Activated naive CD4-positive, alpha-beta T cell treated with anti-CD3 and anti-CD28 coated beads, Interleukin-2, amount 10 ng/mL, durations not matched to agents 7 days and 5 days (primary cell): ENCODE results near the gene SYT13.

Source experiments
- CTCF ChIA-PET: fragments of 350-600 bp; sonication (Branson Sonifier 250); formaldehyde crosslinking; loops from one replicate; lab custom pipeline; 2021; ENCODE audit warnings: antibody characterized with exemption; lab: Charles Lee
- DNase-seq: peaks from one replicate; pipeline ENCODE4 v3.0.0-alpha.2; 2020
- H3K27ac Mint-ChIP-seq: one replicate; pipeline ENCODE4 v1.8.0; 2021; ENCODE audit warnings: mild to moderate bottlenecking, moderate library complexity, mixed read lengths
- H3K27me3 Mint-ChIP-seq: one replicate; pipeline ENCODE4 v1.8.0; 2021; ENCODE audit warnings: mild to moderate bottlenecking, mixed read lengths
- H3K36me3 Mint-ChIP-seq: one replicate; pipeline ENCODE4 v1.8.0; 2021; ENCODE audit warnings: mixed read lengths
- H3K4me1 Mint-ChIP-seq: one replicate; pipeline ENCODE4 v1.8.0; 2021; ENCODE audit warnings: mixed read lengths
- H3K4me3 Mint-ChIP-seq: one replicate; pipeline ENCODE4 v1.8.0; 2021; ENCODE audit warnings: mild to moderate bottlenecking, moderate library complexity, mixed read lengths
- H3K9me3 Mint-ChIP-seq: one replicate; pipeline ENCODE4 v1.8.0; 2021; ENCODE audit warnings: mixed read lengths

The SYT13 gene

DNA sequence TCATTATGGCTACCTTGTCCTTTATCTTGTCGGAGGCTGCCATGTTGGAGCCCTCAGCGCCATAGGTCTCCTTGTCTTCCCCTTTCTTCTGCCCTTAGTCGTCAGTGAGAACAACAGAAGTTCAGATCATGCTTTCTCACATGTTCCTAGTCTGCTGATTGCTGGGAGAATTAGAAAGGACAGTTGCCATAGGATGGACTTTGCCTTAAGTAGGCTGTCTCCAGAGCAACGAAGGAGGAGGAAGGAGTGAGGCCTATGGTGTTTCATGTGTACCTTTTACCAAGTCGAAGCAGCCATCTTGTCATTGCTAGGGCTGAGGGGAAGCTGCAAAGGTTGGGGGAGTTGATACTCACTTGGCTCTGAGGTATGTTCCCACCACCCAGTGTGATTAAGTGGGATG, 62.6 kb downstream of the SYT13 start:
- H3K36me3 Mint-ChIP-seq, result no peaks in the 10 kb centered on the region
- H3K9me3 Mint-ChIP-seq, result no peaks in the 10 kb centered on the region
- no peak for DNase-seq
- CTCF ChIA-PET, result no interaction called here
- no peak overlapping the region for H3K4me3 Mint-ChIP-seq
- H3K27me3 Mint-ChIP-seq, result peaks cover 3% of the 10 kb centered on the region
- H3K27ac Mint-ChIP-seq, result no peak overlapping the region
- H3K4me1 Mint-ChIP-seq, result no peaks in the 10 kb centered on the region

DNA sequence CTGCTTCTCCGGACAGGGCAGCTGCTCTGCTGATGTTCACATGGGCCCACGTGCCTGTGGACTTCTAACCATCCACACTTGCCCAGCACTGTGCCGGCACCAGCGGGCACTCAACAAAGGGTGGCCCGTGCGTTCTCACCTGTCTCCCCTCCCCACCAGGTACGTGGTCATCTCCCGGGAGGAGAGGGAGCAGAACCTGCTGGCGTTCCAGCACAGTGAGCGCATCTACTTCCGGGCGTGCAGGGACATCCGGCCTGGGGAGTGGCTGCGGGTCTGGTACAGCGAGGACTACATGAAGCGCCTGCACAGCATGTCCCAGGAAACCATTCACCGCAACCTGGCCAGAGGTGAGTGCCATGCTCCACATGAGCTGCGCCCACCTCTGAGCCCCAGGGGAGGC, 66.7 kb downstream of the SYT13 start:
- Mint-ChIP-seq H3K4me3 (no peak overlapping the region), H3K27ac (no peak overlapping the region), H3K36me3 (no peaks in the 10 kb centered on the region), H3K9me3 (no peaks in the 10 kb centered on the region), H3K27me3 (peaks cover 8% of the 10 kb centered on the region), H3K4me1 (no peaks in the 10 kb centered on the region)
- DNase-seq, result no peak
- CTCF ChIA-PET, result no interaction called here

DNA sequence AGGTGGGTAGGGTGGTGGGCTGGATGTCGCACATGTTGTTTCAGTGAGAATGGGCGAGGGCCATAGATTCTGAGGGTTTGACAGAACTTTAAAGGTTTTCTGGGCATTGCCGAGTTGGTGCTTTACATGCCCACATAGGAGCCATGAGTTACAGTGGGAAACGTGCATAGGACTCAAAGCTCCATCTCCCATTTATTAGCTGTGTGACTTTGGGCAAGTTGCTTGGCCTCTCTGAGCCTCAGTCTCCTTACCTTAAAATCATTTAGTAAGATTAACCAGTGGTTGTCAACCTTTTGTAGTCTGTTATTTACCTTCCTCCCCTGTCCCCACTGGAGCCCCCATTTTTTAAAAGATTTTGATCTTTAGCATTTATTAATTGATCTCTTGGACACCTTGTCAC, 67.4 kb downstream of the SYT13 start:
- no peak overlapping the region for H3K27ac Mint-ChIP-seq
- H3K4me1 Mint-ChIP-seq, result no peaks in the 10 kb centered on the region
- no peaks in the 10 kb centered on the region for H3K36me3 Mint-ChIP-seq
- CTCF ChIA-PET, result no interaction called here
- no peaks in the 10 kb centered on the region for H3K9me3 Mint-ChIP-seq
- H3K4me3 Mint-ChIP-seq, result no peak overlapping the region
- DNase-seq, result no peak
- peaks cover 8% of the 10 kb centered on the region for H3K27me3 Mint-ChIP-seq

DNA sequence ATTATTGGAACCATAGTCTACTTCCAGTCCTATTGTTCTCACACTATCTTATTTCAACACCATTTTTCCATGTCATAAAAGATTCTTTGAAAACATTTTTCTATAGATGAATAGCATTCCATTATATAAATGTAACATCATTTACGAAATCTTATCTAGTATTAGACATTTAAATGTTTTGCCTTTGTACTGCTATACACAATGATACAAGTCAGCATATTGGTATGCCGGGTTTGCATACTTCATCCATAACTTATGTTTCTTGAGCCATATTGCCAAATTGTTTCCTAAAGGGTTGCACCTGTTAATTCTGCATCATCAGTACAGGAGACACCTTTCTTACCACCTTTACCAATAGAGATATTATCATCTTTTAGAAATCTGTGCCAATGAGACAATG, 68.2 kb downstream of the SYT13 start:
- H3K27me3 Mint-ChIP-seq, result peaks cover 8% of the 10 kb centered on the region
- no peaks in the 10 kb centered on the region for H3K36me3 Mint-ChIP-seq
- no peak overlapping the region for H3K4me3 Mint-ChIP-seq
- CTCF ChIA-PET, result no interaction called here
- no peaks in the 10 kb centered on the region for H3K9me3 Mint-ChIP-seq
- DNase-seq, result no peak
- no peaks in the 10 kb centered on the region for H3K4me1 Mint-ChIP-seq
- no peak overlapping the region for H3K27ac Mint-ChIP-seq

DNA sequence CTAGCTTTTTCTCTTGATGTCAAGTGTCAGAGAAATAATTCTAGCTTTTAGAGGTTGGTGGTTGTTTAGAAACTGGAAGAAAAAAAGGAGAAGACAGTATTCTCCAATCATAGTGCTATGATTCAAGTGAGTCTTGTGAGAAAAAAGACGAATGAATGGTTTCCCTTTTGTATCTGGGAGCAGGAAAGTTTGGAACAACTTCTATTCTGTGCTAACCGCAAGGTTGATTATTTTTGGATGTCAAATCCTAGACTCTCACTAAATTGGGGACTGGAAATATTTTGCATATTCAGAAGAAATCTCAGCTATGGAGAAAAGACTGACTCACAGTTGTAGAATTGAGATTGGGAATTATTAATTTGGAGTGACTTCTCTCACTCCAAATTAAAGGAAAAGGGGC, 69.2 kb downstream of the SYT13 start:
- CTCF ChIA-PET, result interaction anchor here (0.6 to 1.2 kb wide), 2 partner anchors 16 to 72 kb away, joined by 3 to 4 read pairs; no protein-coding TSS in a partner anchor
- H3K9me3 Mint-ChIP-seq, result no peaks in the 10 kb centered on the region
- H3K27ac Mint-ChIP-seq, result no peak overlapping the region
- H3K36me3 Mint-ChIP-seq, result no peaks in the 10 kb centered on the region
- H3K4me1 Mint-ChIP-seq, result no peaks in the 10 kb centered on the region
- DNase-seq, result no peak
- H3K27me3 Mint-ChIP-seq, result peaks cover 8% of the 10 kb centered on the region
- H3K4me3 Mint-ChIP-seq, result no peak overlapping the region

DNA sequence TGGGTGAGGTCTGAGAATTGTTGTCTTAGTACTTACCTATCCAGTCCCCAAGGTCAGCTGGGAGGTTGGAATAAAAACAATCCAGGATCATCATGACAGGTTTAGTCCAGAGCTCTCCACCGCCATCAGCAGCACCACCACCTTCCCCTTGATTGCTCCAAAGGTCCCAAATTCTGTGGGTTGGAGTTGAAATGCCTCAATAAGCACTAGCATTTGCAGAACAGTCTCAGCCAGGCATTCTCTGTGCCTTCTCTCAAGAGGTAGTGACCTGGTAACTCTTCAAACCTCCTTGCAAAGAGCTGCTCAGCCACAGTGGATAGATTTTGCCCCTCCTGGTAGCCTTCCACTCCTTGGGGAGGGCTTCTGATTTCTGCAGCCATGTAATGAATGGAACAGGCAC, 70.1 kb downstream of the SYT13 start:
- Mint-ChIP-seq H3K27me3 (peaks cover 5% of the 10 kb centered on the region), H3K4me1 (no peaks in the 10 kb centered on the region), H3K27ac (no peak overlapping the region), H3K4me3 (no peak overlapping the region), H3K36me3 (no peaks in the 10 kb centered on the region), H3K9me3 (no peaks in the 10 kb centered on the region)
- CTCF ChIA-PET, result interaction anchor here (1.2 kb wide), 2 partner anchors 17 to 106 kb away, joined by 4 read pairs; no protein-coding TSS in a partner anchor
- DNase-seq, result no peak

DNA sequence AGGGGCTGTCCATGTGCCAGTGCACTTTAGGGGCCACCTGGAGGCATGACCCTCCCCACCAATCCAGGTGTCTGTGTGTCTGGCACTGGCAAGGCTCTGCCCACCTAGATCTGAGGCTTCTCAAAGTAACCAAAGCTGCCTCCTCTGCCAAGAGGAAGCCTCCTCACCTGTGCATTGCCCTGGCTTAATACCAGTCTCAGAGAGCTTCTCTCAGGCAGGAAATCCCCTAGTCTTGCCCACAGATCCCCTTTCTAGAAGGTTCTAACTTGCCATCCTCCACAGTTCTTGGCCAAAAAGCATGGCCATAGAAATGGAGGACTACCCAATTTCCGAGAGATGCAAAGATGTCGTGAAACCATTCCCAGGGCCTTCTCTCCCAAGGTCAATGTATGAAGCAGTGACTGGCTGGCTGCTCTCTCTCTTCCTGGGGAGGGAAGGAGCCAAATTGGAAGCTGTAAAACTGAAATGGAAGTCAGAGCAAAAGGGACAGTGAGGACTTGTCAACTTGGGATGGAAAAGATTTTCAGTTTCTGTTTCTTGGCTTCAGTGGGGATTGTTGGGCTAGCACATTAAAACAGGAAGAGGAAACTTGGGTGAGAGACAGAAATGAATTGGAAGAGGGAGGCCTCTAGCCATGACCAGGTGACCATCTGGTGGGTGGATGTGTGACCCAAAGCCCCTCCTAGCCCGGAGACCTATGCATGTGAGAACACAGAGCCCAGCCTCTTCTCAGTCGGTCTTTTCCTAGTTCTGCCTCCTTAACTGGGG, 70.9 kb downstream of the SYT13 start:
- no peak for DNase-seq
- no peaks in the 10 kb centered on the region for H3K36me3 Mint-ChIP-seq
- H3K27ac Mint-ChIP-seq, result no peak overlapping the region
- peaks cover 5% of the 10 kb centered on the region for H3K27me3 Mint-ChIP-seq
- no peak overlapping the region for H3K4me3 Mint-ChIP-seq
- H3K9me3 Mint-ChIP-seq, result no peaks in the 10 kb centered on the region
- CTCF ChIA-PET, result interaction anchor here (0.6 to 2.0 kb wide), 3 partner anchors 18 to 105 kb away, joined by 3 to 6 read pairs (median 4); no protein-coding TSS in a partner anchor
- H3K4me1 Mint-ChIP-seq, result no peaks in the 10 kb centered on the region

DNA sequence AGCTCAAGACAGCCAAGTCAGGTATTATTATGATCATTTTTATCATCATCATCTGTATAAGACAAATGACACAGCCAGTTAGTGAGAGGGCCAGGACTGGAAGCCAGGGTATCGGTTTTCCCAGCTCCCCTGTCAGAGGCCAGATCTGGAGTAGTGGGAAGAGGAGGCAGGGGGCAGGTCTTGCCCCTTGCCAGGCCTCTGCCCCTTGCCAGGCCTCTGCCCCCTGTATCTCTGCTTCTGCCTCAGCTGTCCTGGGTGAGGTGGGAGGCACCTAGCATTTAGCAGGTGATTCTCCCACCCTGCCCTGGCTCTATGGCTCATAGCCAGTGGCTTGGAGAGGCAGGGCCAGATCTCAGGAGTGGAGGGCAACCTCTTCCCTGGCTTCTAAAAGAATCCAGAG, 72.4 kb downstream of the SYT13 start:
- CTCF ChIA-PET, result interaction anchor here (1.3 to 2.0 kb wide), 2 partner anchors 19 to 22 kb away, joined by 3 to 6 read pairs; no protein-coding TSS in a partner anchor
- no peaks in the 10 kb centered on the region for H3K4me1 Mint-ChIP-seq
- no peaks in the 10 kb centered on the region for H3K36me3 Mint-ChIP-seq
- H3K4me3 Mint-ChIP-seq, result no peak overlapping the region
- peaks cover 5% of the 10 kb centered on the region for H3K27me3 Mint-ChIP-seq
- H3K27ac Mint-ChIP-seq, result no peak overlapping the region
- DNase-seq, result no peak
- H3K9me3 Mint-ChIP-seq, result no peaks in the 10 kb centered on the region

DNA sequence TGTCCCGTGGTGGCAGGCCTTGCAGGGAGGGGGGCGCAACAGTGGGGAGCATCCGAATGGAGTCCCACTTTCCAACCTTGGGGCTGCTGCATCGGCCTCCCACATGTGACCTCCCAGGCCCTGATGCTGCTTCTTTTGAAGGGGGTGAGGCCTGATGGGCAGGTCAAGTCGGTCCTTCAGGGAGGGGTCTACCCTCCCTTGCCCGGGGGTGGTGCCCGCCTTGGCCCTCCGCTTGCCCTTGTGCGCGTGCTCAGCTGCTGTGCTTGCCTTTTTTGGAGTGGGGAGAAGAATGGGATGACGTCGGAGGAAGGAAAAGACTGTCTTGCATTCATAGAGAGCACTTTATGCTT, 72.8 kb downstream of the SYT13 start:
- no peak overlapping the region for H3K4me3 Mint-ChIP-seq
- no peak overlapping the region for H3K27ac Mint-ChIP-seq
- CTCF ChIA-PET, result interaction anchor here (1.3 kb wide), 1 partner anchor 23 kb away, joined by 3 read pairs; no protein-coding TSS in a partner anchor
- H3K4me1 Mint-ChIP-seq, result no peaks in the 10 kb centered on the region
- peaks cover 5% of the 10 kb centered on the region for H3K27me3 Mint-ChIP-seq
- no peaks in the 10 kb centered on the region for H3K36me3 Mint-ChIP-seq
- DNase-seq, result no peak
- no peaks in the 10 kb centered on the region for H3K9me3 Mint-ChIP-seq

DNA sequence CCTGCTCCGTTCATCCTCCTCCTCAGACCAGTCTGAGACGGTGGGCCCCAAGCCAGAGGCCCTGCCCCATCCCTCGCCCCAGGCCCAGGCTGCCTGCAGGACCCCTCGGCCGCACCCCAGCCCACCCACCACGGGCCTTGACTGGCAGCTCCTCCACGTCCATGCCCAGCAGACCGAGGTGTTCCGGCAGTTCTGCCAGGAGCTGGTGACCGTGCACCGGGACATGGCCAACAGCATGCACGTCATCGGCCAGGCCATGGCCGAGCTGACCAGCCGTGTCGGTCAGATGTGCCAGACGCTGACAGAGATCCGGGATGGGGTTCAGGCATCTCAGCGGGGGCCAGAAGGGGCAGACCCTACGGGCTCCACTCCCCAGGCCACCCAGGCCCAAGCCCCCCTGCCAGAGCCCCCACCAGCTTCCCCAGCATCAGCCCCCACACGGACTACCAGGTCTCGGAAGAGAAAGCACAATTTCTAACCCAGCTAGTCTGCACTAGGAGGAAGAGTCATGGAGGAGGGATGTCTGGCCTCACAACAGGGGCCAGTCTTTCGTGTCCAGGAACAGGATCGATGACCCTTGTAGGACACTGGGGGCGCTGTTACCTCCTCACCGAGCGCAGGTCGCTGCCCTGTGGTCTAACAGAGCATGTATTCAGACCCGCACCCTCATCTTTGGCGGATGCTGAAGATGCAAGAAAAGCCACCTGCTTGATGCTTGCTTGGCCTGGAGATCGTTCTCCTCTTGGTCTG, 73.4 kb downstream of the SYT13 start:
- no peaks in the 10 kb centered on the region for H3K36me3 Mint-ChIP-seq
- H3K27ac Mint-ChIP-seq, result no peak overlapping the region
- CTCF ChIA-PET, result interaction anchor here (1.3 kb wide), 1 partner anchor 23 kb away, joined by 3 read pairs; no protein-coding TSS in a partner anchor
- H3K4me1 Mint-ChIP-seq, result no peaks in the 10 kb centered on the region
- DNase-seq, result no peak
- H3K4me3 Mint-ChIP-seq, result no peak overlapping the region
- H3K27me3 Mint-ChIP-seq, result peaks cover 5% of the 10 kb centered on the region
- H3K9me3 Mint-ChIP-seq, result no peaks in the 10 kb centered on the region

DNA sequence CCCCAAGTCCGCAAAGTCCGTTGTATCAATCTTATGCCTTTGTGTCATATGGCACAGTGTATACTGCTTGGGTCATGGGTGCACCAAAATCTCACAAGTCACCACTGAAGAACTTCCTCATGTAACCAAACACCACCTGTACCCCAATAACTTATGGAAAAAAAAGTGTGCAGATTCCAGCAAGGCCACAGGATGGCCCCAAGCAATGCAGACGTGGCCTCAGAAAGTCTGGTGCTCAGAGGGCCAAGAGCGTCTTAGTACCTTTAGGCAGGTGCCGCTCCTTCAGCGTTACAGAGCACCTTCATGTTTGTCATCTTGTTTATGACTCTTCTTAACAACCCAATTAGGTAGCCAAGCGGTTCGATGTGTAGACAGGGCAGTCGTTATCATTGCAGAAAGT, 74.4 kb downstream of the SYT13 start:
- H3K27me3 Mint-ChIP-seq, result no peaks in the 10 kb centered on the region
- H3K27ac Mint-ChIP-seq, result no peak overlapping the region
- no peak for DNase-seq
- no peaks in the 10 kb centered on the region for H3K9me3 Mint-ChIP-seq
- H3K36me3 Mint-ChIP-seq, result no peaks in the 10 kb centered on the region
- CTCF ChIA-PET, result no interaction called here
- no peak overlapping the region for H3K4me3 Mint-ChIP-seq
- H3K4me1 Mint-ChIP-seq, result no peaks in the 10 kb centered on the region

DNA sequence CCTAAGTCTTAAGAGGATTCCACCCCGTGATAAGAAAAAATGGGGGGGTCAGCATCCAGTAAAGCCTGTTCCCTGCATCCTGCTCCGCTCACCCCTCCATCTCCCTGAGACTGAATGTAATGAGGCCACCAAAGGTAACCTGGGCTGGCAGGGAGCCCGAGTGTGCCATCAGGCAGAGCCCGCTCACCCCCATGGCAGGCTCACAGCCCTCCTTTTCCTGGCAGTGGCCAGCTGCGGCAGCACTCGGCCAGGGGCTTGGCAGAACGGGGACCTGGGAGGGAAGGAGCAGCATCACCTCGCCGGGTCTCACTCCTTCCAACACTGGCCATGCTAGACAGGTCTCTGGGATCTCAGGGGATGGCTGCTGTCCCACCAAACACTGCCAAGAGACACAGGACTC, 75.3 kb downstream of the SYT13 start:
- CTCF ChIA-PET, result no interaction called here

DNA sequence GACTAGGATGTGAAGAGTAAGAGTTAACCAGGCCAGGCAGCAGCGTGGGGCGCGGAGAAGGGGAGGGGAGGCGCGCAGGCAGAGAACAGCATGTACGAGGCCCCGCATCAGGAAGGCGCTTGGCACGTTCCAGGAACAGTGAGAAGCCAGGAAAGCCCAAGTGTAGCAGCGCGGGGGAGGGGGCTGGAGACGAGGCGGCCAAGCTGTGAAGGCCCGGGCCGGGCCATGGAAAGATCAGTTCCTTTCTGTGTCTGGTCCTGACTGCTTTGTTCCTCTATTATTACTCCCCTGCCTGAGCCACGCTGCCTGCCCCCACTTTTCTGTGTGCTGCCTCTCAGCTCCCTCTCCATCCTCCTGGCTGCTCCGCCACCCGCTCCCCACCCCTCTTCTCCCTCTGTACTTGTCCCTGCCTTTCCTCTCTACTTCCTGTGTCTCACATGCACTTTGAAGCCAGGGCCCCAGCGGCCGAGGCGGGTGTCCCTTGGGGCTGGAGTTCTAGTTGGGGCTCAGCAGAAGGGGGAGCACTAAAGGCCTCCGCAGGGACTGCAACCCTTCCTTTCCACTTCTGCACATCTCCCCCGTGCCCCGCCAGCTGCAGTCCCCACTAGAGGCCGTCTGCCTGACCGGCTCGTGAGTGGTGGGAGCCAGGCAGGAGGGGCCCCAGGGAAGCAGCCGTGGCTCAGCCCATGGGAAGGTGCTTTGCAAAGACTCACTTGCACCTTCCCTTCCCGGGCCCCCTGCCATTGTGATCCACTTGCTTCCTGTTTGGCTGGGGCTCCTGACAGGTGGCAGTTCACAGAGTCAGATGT, 76.0 kb downstream of the SYT13 start:
- no peaks in the 10 kb centered on the region for H3K36me3 Mint-ChIP-seq
- no peak overlapping the region for H3K27ac Mint-ChIP-seq
- no peaks in the 10 kb centered on the region for H3K4me1 Mint-ChIP-seq
- H3K9me3 Mint-ChIP-seq, result no peaks in the 10 kb centered on the region
- CTCF ChIA-PET, result no interaction called here
- H3K27me3 Mint-ChIP-seq, result no peaks in the 10 kb centered on the region
- H3K4me3 Mint-ChIP-seq, result no peak overlapping the region
- DNase-seq, result no peak

More for the DNA sequence above, 75.3 kb downstream of the SYT13 start:
- DNase-seq, result no peak
- no peaks in the 10 kb centered on the region for H3K36me3 Mint-ChIP-seq
- no peak overlapping the region for H3K4me3 Mint-ChIP-seq
- no peak overlapping the region for H3K27ac Mint-ChIP-seq
- no peaks in the 10 kb centered on the region for H3K4me1 Mint-ChIP-seq
- H3K27me3 Mint-ChIP-seq, result no peaks in the 10 kb centered on the region
- H3K9me3 Mint-ChIP-seq, result no peaks in the 10 kb centered on the region
